CD14-positive monocyte (primary cell): Measurements from ENCODE around the gene SLC24A3. TPM values are rescaled to one million over a fixed set of nuclear protein-coding genes. Genes with fewer than 3 reads are reported as not detected.

Experiments
- DNase-seq, 3 donors: peaks; one replicate each; pipeline ENCODE4 v3.0.0-alpha.2; 2011 to 2022
- H2AFZ ChIP-seq: 2 replicates; pipeline ENCODE4 v1.6.0; 2012; ENCODE audit warnings: mild to moderate bottlenecking, low read depth, low read length, inconsistent platforms; ENCODE audit not compliant: insufficient read depth, poor library complexity, severe bottlenecking
- H3K27ac ChIP-seq, 2 donors: 1 replicate in 1 of 2; 2 replicates in 1 of 2; pipeline ENCODE4 v1.5.1; 2012 to 2013; ENCODE audit warnings: low read length in 2 of 2, control low read depth in 1 of 2, inconsistent platforms in 1 of 2, low read depth in 1 of 2, mild to moderate bottlenecking in 1 of 2
- H3K27me3 ChIP-seq, 2 donors: one replicate each; pipeline versions ENCODE4 v1.6.0 to v1.6.1; 2011 to 2013; ENCODE audit warnings: low read length in 2 of 2; ENCODE audit not compliant: control insufficient read depth in 2 of 2, insufficient read depth in 2 of 2
- H3K36me3 ChIP-seq, 2 donors: replicated peaks in 1 of 2; 1 replicate in 1 of 2; 2 replicates in 1 of 2; pipeline versions ENCODE4 v1.5.1 to v1.6.1; 2012 to 2013; ENCODE audit warnings: low read length in 2 of 2, control low read depth in 1 of 2, inconsistent platforms in 1 of 2, mild to moderate bottlenecking in 1 of 2; ENCODE audit not compliant: insufficient read depth in 2 of 2, control insufficient read depth in 1 of 2
- H3K4me1 ChIP-seq, 2 donors: 1 replicate in 1 of 2; 2 replicates in 1 of 2; pipeline versions ENCODE4 v1.5.1 to v1.6.1; 2012 to 2013; ENCODE audit warnings: low read length in 2 of 2, control low read depth in 1 of 2, inconsistent platforms in 1 of 2, mild to moderate bottlenecking in 1 of 2, moderate library complexity in 1 of 2; ENCODE audit not compliant: insufficient read depth in 2 of 2, control insufficient read depth in 1 of 2
- H3K4me2 ChIP-seq: replicated peaks from 2 replicates; pipeline ENCODE3; 2012; ENCODE audit warnings: low read length, moderate library complexity, mild to moderate bottlenecking; ENCODE audit not compliant: poor library complexity, severe bottlenecking; ENCODE audit errors: extremely low read depth
- H3K4me3 ChIP-seq, 3 experiments: fragments of 200-600 bp in 1 of 3; sonication (generic) in 1 of 3; replicated peaks in 1 of 3; 1 replicate in 2 of 3; 2 replicates in 1 of 3; pipeline ENCODE4 v1.5.1; 2011 to 2013; ENCODE audit warnings: low read length in 3 of 3, mild to moderate bottlenecking in 3 of 3, control low read depth in 2 of 3, low read depth in 2 of 3, inconsistent platforms in 1 of 3, moderate library complexity in 1 of 3
- H3K79me2 ChIP-seq: 2 replicates; pipeline ENCODE4 v1.6.0; 2012; ENCODE audit warnings: mild to moderate bottlenecking, control low read depth, inconsistent platforms, low read length, moderate library complexity; ENCODE audit not compliant: insufficient read depth
- H3K9ac ChIP-seq: 2 replicates; pipeline ENCODE4 v1.6.0; 2017; ENCODE audit warnings: low read length, mild to moderate bottlenecking; ENCODE audit not compliant: insufficient read depth, poor library complexity, severe bottlenecking
- H3K9me3 ChIP-seq, 2 donors: replicated peaks in 1 of 2; 1 replicate in 1 of 2; 2 replicates in 1 of 2; pipeline versions ENCODE4 v1.5.1 to v1.6.1; 2012 to 2013; ENCODE audit warnings: low read length in 2 of 2, control low read depth in 1 of 2; ENCODE audit not compliant: control insufficient read depth in 1 of 2, insufficient read depth in 1 of 2
- H4K20me1 ChIP-seq: 2 replicates; pipeline ENCODE4 v1.6.0; 2012; ENCODE audit warnings: mild to moderate bottlenecking, low read length, control low read depth, moderate library complexity; ENCODE audit not compliant: insufficient read depth
- H3K27ac Mint-ChIP-seq, 7 donors: one replicate each; pipeline ENCODE4 v1.8.0; 2020; ENCODE audit warnings: mild to moderate bottlenecking in 7 of 7, mixed read lengths in 7 of 7, moderate library complexity in 6 of 7, inconsistent platforms in 2 of 7
- H3K27me3 Mint-ChIP-seq, 3 donors: one replicate each; pipeline ENCODE4 v1.8.0; 2021 to 2022; ENCODE audit warnings: low read depth in 3 of 3, mild to moderate bottlenecking in 3 of 3, mixed read lengths in 3 of 3, moderate library complexity in 3 of 3, inconsistent platforms in 1 of 3
- H3K36me3 Mint-ChIP-seq, 2 donors: one replicate each; pipeline ENCODE4 v1.8.0; 2020; ENCODE audit warnings: mixed read lengths in 2 of 2, inconsistent platforms in 1 of 2, mild to moderate bottlenecking in 1 of 2
- H3K4me1 Mint-ChIP-seq: one replicate; pipeline ENCODE4 v1.8.0; 2020; ENCODE audit warnings: mild to moderate bottlenecking, mixed read lengths
- H3K4me3 Mint-ChIP-seq, 2 donors: one replicate each; pipeline ENCODE4 v1.8.0; 2020; ENCODE audit warnings: mild to moderate bottlenecking in 2 of 2, mixed read lengths in 2 of 2, moderate library complexity in 1 of 2
- H3K9me3 Mint-ChIP-seq, 7 donors: one replicate each; pipeline ENCODE4 v1.8.0; 2020 to 2022; ENCODE audit warnings: mixed read lengths in 7 of 7, mild to moderate bottlenecking in 6 of 7, moderate library complexity in 6 of 7, inconsistent platforms in 2 of 7
- CTCF ChIP-seq: fragments of 200-600 bp; IDR thresholded peaks from one replicate; pipeline ENCODE4 v1.8.0; 2022; ENCODE audit warnings: antibody characterized with exemption, mild to moderate bottlenecking
- WGBS: methylation state at CpG from one replicate; pipeline ENCODE4 v1.1.5; 2013; ENCODE audit warnings: missing lambda C conversion rate; ENCODE audit not compliant: insufficient coverage; 5-methylcytosine and 5-hydroxymethylcytosine counted together
- intact Hi-C, 2 donors: fragments of 100-400 bp; cut with micrococcal nuclease; formaldehyde crosslinking; loops; one replicate each; pipeline versions ENCODE4 v1.15.0 to v1.15.1; 2023
- polyA plus RNA-seq, 3 donors: library from polyadenylated mRNA; depleted of rRNA in 1 of 3; unstranded in 2 of 3; stranded (reverse) in 1 of 3; fragments of 300-500 nt in 2 of 3; fragments of >200 nt in 1 of 3; fragmentation: Illumina TruSeq in 2 of 3; gene quantifications; 1 replicate in 2 of 3; 2 replicates in 1 of 3; pipeline ENCODE4 v1.2.3, GENCODE V29; 2012 to 2021

The SLC24A3 gene
- polyA plus RNA-seq, 3 donors = 0.04 to 0.08 TPM; not detected in 1

DNA sequence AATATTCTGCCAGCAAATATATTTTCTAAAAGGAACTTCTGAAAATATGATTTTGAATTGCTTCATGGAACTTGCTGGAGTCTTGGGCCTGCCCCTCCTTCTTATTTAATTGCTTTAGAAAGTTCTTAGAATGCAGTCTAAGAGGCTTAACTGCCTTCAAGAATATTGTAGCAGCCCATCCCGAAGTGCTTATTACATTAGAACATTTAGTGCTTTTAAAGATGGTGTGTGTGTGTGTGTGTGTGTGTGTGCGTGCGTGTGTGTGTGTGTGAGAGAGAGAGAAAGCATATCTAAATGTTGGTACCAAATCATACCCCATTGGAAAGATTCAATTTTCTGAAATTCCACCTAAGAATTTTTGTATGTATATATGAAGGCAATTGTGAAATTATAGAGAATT, 193.5 kb downstream of the SLC24A3 start:
- Mint-ChIP-seq H3K4me1 (peaks cover 2% of the 10 kb centered on the region), H3K4me3 (no peak overlapping the region), H3K27ac (no peak overlapping the region), H3K9me3 (peaks cover 0 to 3% (median 0%) of the 10 kb centered on the region in 7 donors), H3K27me3 (peaks cover 1 to 3% (median 3%) of the 10 kb centered on the region in 3 donors), H3K36me3 (no peaks in the 10 kb centered on the region)
- no CpG with 5 or more reads among the region's 3 CpGs for WGBS
- DNase-seq = no peak
- H3K79me2 ChIP-seq = no peaks in the 10 kb centered on the region
- no peaks in the 10 kb centered on the region for H3K9me3 ChIP-seq
- no peaks in the 10 kb centered on the region for H3K36me3 ChIP-seq
- no peak overlapping the region for H3K4me2 ChIP-seq
- H3K9ac ChIP-seq = no peak overlapping the region
- no peak for TF ChIP-seq CTCF
- H2AFZ ChIP-seq = no peak overlapping the region
- intact Hi-C loops = no loop called here
- H3K27me3 ChIP-seq = no peaks in the 10 kb centered on the region
- H3K27ac ChIP-seq = no peak overlapping the region
- no peak overlapping the region for H3K4me3 ChIP-seq
- H3K4me1 ChIP-seq = no peaks in the 10 kb centered on the region
- H4K20me1 ChIP-seq = no peaks in the 10 kb centered on the region

DNA sequence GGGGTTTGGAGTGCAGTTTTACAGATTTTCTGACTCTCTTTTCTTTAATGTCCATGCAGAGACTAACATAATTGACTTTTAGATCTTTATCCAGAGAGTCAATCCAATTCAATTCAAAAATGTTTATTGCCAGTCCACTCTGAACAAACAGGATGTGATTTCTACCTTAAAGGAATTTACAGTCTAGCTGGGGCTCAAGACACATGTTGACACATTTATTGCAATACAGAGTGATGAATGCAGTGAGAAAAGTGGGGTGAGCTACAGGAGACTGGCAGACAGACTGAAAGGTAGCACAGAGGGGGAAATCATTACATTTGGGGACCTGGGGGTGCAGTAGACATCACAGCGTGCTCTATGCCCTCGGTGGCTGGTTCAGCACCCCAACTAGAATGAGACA, 193.9 kb downstream of the SLC24A3 start:
- Mint-ChIP-seq H3K36me3 (no peaks in the 10 kb centered on the region), H3K4me1 (no peaks in the 10 kb centered on the region), H3K9me3 (peaks cover 0 to 3% (median 0%) of the 10 kb centered on the region in 7 donors), H3K4me3 (no peak overlapping the region), H3K27ac (no peak overlapping the region), H3K27me3 (peaks cover 1 to 3% (median 3%) of the 10 kb centered on the region in 3 donors)
- intact Hi-C loops = no loop called here
- TF ChIP-seq CTCF = no peak
- Histone ChIP-seq H3K79me2 (no peaks in the 10 kb centered on the region), H3K36me3 (no peaks in the 10 kb centered on the region), H3K4me3 (no peak overlapping the region), H2AFZ (no peak overlapping the region), H3K4me2 (no peak overlapping the region), H3K27me3 (no peaks in the 10 kb centered on the region), H3K4me1 (no peaks in the 10 kb centered on the region), H4K20me1 (no peaks in the 10 kb centered on the region), H3K9ac (no peak overlapping the region), H3K27ac (no peak overlapping the region), H3K9me3 (no peaks in the 10 kb centered on the region)
- 50% methylated on average over 2 of the region's 2 CpGs for WGBS
- no peak for DNase-seq
